NCI-H2029 treated with DMSO at 0.1 percent for 48 hours (cell line): Measurements from ENCODE around the gene DNAAF5.

Experiments used
- DNase-seq: peaks from one replicate; lab custom pipeline; 2025; lab: John Stamatoyannopoulos, UW

DNAAF5 gene

DNA sequence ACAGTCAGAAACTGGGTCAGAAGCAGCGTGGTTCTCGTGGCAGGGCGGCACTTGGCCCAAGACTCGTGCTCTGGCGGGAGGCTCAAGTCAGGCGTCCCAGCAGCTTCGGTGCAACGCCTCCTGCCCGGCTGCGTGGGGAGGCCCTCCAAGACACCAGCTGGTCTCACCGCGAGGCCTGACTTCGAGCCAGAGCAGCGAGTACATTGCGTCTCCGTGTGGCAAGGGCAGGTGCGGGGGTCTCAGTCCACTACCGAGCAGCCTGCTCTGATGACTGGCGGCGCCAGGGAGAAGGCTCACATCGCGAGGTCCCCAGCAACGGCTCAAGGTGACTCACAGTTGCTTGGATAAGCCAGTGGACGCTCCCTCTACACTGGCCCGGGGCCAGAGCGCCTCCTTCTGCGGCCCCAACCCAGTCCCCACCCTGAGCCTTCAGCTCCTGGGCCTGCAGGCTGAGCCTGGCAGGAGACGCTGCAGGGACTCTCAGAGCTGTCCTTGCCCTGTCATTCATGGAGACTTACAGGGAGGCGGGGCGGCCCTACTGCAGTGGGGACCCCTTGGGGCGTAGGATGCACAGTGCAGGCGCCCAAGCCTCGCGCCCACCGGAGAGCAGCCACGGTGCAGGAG, 42.5 kb downstream of the DNAAF5 start:
- DNase-seq, result no peak

GRCh38 chr7:770336-770735, 43.8 kb downstream of the DNAAF5 start:
- no peak for DNase-seq

- no peak for DNase-seq
Observed at GRCh38 chr7:770741-771166, 44.3 kb downstream of the DNAAF5 start.

GRCh38 chr7:771234-772004, 44.9 kb downstream of the DNAAF5 start:
- no peak for DNase-seq

DNA sequence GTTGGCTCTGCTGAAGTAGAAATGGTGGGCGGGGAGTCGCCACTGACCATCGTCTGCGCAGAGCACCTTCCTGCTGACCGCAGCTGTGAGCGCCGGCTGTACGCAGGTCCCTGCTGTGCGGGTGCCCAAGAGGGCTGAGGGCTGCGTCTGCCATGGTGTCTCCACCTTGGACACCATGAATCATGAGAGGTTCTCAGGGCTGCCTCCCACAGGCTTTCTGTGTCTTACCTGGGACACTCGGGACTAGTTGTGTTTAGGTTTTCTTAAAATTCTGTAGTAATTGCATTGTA, 45.5 kb downstream of the DNAAF5 start:
- no peak for DNase-seq

GRCh38 chr7:772392-772791, 45.9 kb downstream of the DNAAF5 start:
- no peak for DNase-seq

GRCh38 chr7:772861-773621, 46.5 kb downstream of the DNAAF5 start:
- DNase-seq, result no peak

DNA sequence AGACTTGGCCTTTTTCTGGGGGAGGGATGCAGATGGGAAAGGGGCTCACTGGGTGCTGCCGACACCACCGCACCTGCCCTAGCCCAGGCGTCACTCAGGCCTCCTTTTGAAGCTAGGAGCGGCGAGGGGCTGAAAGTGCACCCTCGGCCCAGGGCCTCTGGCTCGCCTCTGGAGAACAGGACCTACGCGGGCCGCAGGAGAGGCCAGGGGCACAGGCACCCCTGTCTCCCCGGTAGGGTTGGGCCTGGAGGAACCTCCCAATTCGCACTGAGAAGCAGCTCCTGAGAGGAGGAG, 47.1 kb downstream of the DNAAF5 start:
- no peak for DNase-seq

DNA sequence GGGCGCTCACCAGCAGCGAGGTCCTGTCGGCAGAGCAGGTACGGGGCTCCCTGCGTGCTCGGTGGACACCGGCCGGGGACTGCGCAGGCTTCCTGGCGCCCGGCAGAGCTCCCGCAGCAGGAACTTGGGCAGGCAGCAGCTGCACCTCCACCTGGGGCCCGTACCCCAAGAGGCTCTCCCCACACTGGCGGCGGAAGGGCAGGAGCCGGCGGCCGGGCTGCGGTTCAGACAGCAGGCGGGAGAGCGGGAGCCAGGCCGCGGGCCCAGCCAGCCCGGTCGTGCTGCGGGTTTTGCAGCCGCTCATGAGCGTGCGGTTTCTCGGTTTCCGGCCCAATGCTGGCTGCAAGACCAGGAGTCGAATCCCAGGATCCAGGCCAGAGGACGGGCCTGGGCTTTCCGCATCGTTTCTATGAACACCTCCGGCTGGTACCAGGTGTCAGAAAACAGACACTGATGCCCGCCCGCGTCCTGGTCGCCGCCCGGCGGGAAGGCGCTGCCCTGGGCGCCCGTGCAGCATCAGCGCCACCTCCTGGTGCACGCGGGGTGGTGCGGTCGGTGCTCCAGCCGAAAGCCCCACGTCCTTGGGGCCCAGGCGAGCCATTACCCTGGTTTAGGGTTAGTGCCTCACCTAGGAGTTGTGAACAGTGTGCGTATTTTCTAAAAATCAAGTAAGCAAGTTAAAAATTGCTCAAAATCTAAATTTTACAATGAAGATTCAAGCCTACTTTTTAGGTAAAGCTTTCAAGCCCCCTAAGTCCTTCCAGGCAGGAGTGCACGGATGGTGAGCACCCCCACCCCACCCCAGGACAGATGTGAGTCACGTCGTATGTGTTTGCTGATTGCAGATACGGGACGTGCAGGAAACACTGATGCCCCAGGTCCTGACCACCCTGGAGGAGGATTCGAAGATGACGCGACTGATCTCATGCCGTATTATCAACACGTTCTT, 47.9 kb downstream of the DNAAF5 start:
- no peak for DNase-seq

DNA sequence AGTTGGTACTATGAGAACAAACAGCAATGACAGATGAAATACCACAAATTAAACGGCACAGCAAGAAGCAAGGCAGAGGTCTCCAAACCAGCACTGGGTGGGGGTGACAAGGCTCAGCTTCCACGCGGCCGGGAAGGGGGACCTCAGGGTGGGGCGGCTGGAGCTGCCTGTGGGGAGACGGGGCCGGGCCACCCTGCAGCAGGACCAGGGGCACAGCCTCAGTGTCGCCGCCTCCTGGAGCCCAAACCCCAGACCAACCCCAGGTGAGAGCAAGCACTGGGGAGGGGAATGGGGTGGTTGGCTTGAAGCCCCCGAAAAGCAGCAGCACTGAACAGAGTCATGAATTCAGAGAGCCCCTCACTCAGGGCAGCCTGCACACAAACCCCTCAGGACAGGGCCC, 49.9 kb downstream of the DNAAF5 start:
- DNase-seq, result no peak

- no peak for DNase-seq
Observed at GRCh38 chr7:776992-777727, 50.7 kb downstream of the DNAAF5 start.

DNA sequence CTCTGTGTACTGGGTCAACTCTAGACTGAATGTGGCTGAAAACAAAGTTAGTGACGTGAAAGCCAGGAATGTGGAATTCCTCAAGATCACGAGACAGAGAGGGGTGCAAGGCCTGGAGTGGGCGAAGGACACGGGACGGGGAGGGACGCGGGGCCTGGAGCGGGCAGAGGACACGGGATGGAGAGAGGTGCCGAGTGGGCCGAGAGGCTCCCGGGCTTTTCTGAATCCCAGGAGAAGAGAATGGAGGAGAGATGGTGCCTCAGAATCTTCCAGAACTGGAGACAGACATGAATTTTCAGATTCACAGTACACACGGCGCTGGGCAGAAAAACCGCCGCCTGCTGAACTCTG, 51.2 kb downstream of the DNAAF5 start:
- DNase-seq, result no peak

- no peak for DNase-seq
Observed at GRCh38 chr7:778271-778967, 51.9 kb downstream of the DNAAF5 start.

- peak; percentile 76 for DNase-seq
Observed at GRCh38 chr7:778968-779451, 52.5 kb downstream of the DNAAF5 start.

DNA sequence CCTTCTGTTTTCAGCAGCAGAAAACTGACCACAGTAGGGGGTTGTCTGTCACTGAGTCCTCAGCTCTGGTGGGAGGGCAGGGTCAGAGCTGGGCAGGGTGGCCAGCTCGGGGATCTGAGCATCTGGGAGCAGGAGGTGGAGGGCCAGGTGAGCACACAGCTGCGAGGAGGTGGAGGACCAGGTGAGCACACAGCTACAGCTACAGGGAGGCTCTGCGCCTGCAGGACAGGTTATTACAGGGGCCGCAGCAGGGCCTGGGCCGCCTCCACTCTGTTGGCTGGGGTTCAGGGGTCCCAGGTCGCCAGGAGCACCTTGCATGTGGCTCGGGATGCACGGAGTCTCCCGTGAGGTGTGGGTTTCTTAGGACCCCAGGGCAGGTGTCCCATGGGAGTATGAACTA, 53.0 kb downstream of the DNAAF5 start:
- no peak for DNase-seq

GRCh38 chr7:780081-780480, 53.6 kb downstream of the DNAAF5 start:
- DNase-seq, result no peak

DNA sequence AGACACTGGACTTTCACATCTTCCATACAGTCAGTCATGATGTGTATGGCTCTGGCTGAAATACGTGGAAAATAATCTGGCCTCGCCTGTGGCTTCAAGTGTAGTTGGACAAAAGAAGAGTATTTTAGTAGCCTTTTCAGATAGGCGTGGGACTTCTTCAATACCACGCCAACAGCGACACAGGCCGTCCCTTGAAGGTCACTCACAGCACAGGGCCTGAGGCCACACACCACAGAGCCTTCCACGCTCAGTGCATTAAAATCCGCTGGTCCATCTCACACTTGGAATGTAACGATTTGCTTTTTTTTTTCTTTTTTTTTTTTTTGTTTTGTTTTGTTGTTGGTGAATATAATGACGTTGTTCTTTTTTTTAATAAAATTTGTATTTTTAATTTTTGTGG, 54.0 kb downstream of the DNAAF5 start:
- no peak for DNase-seq

- DNase-seq, result no peak
Observed at GRCh38 chr7:781186-781849, 54.8 kb downstream of the DNAAF5 start.

DNA sequence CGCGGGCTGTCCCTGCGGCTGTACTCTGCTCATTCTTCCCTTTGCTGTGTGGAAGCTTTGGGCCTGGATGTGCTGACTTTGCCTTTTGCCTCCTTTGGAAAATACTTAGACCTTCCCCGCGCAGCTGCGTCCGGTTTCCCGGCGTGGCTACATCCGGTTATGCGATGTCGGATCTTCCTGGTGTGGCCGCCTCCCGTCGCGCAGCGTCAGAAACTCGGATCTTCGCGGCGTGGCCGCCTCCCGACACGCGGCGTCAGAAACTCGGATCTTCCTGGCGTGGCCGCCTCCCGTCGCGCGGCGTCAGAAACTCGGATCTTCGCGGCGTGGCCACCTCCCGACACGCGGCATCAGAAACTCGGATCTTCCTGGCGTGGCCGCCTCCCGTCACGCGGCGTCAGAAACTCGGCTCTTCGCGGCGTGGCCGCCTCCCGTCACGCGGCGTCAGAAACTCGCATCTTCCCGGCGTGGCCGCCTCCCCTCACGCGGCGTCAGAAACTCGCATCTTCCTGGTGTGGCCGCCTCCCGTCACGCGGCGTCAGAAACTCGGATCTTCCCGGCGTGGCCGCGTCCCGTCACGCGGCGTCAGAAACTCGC, 55.5 kb downstream of the DNAAF5 start:
- no peak for DNase-seq
